Gastroesophageal sphincter (tissue), 4 donors: Measurements from ENCODE around the gene KIF1A. TPM values are rescaled to one million over a fixed set of nuclear protein-coding genes. Genes with fewer than 3 reads are reported as not detected.

Experiments
- ATAC-seq: fragments of 150-250 bp; one replicate; pipeline ENCODE4 v1.9.1; 2016; ENCODE audit warnings: mild to moderate bottlenecking, moderate library complexity
- H3K27ac ChIP-seq, 4 donors: fragments of 200-600 bp; sonication (generic) in 3 of 4; 1 replicate in 3 of 4; 2 replicates in 1 of 4; pipeline ENCODE4 v1.5.1; 2016 to 2019
- H3K27me3 ChIP-seq: fragments of 200-600 bp; sonication (generic); one replicate; pipeline ENCODE4 v1.5.1; 2019
- H3K36me3 ChIP-seq, 2 donors: fragments of 200-600 bp; sonication (generic); one replicate each; pipeline ENCODE4 v1.5.1; 2019; ENCODE audit warnings: control low read depth in 1 of 2
- H3K4me1 ChIP-seq, 3 donors: fragments of 200-600 bp; sonication (generic); 1 replicate in 2 of 3; 2 replicates in 1 of 3; pipeline ENCODE4 v1.5.1; 2016 to 2019; ENCODE audit warnings: control low read depth in 2 of 3
- H3K4me3 ChIP-seq, 2 donors: fragments of 200-600 bp; sonication (generic); one replicate each; pipeline ENCODE4 v1.5.1; 2019; ENCODE audit warnings: mild to moderate bottlenecking in 1 of 2, moderate library complexity in 1 of 2
- H3K9me3 ChIP-seq, 3 donors: fragments of 200-600 bp; sonication (generic); one replicate each; pipeline ENCODE4 v1.5.1; 2017 to 2019; ENCODE audit warnings: control low read depth in 2 of 3
- CTCF ChIP-seq, 4 experiments: fragments of 200-600 bp in 2 of 4; fragments of 450-650 bp in 2 of 4; sonication (generic) in 1 of 4; IDR thresholded peaks; one replicate each; pipeline ENCODE4 v1.5.1; 2017 to 2019; ENCODE audit warnings: antibody characterized with exemption in 4 of 4, mild to moderate bottlenecking in 2 of 4, moderate library complexity in 2 of 4
- EP300 ChIP-seq: sonication (generic); formaldehyde crosslinking; IDR thresholded peaks from one replicate; pipeline ENCODE4 v1.6.1; 2017; ENCODE audit warnings: antibody characterized with exemption, mild to moderate bottlenecking
- POLR2A ChIP-seq, 2 donors: fragments of 450-650 bp; IDR thresholded peaks; one replicate each; pipeline ENCODE4 v1.6.1; 2017; ENCODE audit warnings: antibody characterized with exemption in 2 of 2, mild to moderate bottlenecking in 2 of 2, moderate library complexity in 1 of 2
- POLR2AphosphoS5 ChIP-seq: sonication (generic); formaldehyde crosslinking; IDR thresholded peaks from one replicate; pipeline ENCODE4 v1.6.1; 2017; ENCODE audit warnings: antibody characterized with exemption
- WGBS, 2 donors: methylation state at CpG; one replicate each; pipeline ENCODE4 v1.1.5; 2018; ENCODE audit warnings: low coverage in 1 of 2; 5-methylcytosine and 5-hydroxymethylcytosine counted together
- total RNA-seq, 4 donors: library from RNA; depleted of rRNA; stranded (reverse); fragments of >200 nt; gene quantifications; one replicate each; pipeline ENCODE4 v1.1.0, GENCODE V29; 2016

The KIF1A gene
- total RNA-seq, 4 donors from 2014 or later: 0.62 to 2.3 (median 1.6) TPM

- no peak overlapping the region for H3K4me3 ChIP-seq
- H3K9me3 ChIP-seq: no peaks in the 10 kb centered on the region
- no peak for TF ChIP-seq CTCF (IDR thresholded peaks at IDR 0.05)
- no peak for TF ChIP-seq POLR2AphosphoS5
- no peak for TF ChIP-seq EP300
- TF ChIP-seq POLR2A (IDR thresholded peaks at IDR 0.05): no peak
- H3K27me3 ChIP-seq: peaks cover 3% of the 10 kb centered on the region
- no peak overlapping the region for H3K27ac ChIP-seq
- H3K36me3 ChIP-seq: no peaks in the 10 kb centered on the region
- no peak for ATAC-seq
- 90 to 95% methylated on average over 4 to 5 of the region's 16 CpGs for WGBS, 2 donors
- H3K4me1 ChIP-seq: no peaks in the 10 kb centered on the region
Measured at GRCh38 chr2:240746671-240747070, 73.3 kb downstream of the KIF1A start.

GRCh38 chr2:240745962-240746361 lies 74.1 kb downstream of the KIF1A start:
- WGBS, 2 donors: no CpG with 5 or more reads among the region's 15 CpGs
- Histone ChIP-seq H3K4me3 (no peak overlapping the region), H3K9me3 (no peaks in the 10 kb centered on the region), H3K4me1 (no peaks in the 10 kb centered on the region), H3K27ac (no peak overlapping the region), H3K36me3 (no peaks in the 10 kb centered on the region), H3K27me3 (no peaks in the 10 kb centered on the region)
- no peak for TF ChIP-seq POLR2AphosphoS5
- TF ChIP-seq EP300: no peak
- TF ChIP-seq POLR2A (IDR thresholded peaks at IDR 0.05): no peak
- TF ChIP-seq CTCF (IDR thresholded peaks at IDR 0.05): no peak
- ATAC-seq: no peak

- WGBS, 2 donors: 94% methylated on average over 3 of the region's 15 CpGs; no CpG with 5 or more reads in 1 of the 2 donors
- Histone ChIP-seq H3K4me1 (no peaks in the 10 kb centered on the region), H3K9me3 (no peaks in the 10 kb centered on the region), H3K27me3 (no peaks in the 10 kb centered on the region), H3K36me3 (no peaks in the 10 kb centered on the region), H3K27ac (no peak overlapping the region), H3K4me3 (no peak overlapping the region)
- no peak for ATAC-seq
- TF ChIP-seq CTCF (IDR thresholded peaks at IDR 0.05): no peak
- no peak for TF ChIP-seq EP300
- TF ChIP-seq POLR2A (IDR thresholded peaks at IDR 0.05): no peak
- TF ChIP-seq POLR2AphosphoS5: no peak
Measured at GRCh38 chr2:240745456-240745855, 74.6 kb downstream of the KIF1A start.

- no peak overlapping the region for H3K27ac ChIP-seq
- H3K9me3 ChIP-seq: no peaks in the 10 kb centered on the region
- H3K27me3 ChIP-seq: peaks cover 6% of the 10 kb centered on the region
- TF ChIP-seq CTCF (IDR thresholded peaks at IDR 0.05) (no peak), POLR2AphosphoS5 (no peak), EP300 (no peak), POLR2A (IDR thresholded peaks at IDR 0.05) (no peak)
- WGBS, 2 donors: 88 to 93% methylated on average over 2 to 4 of the region's 13 CpGs
- no peak overlapping the region for H3K4me3 ChIP-seq
- no peaks in the 10 kb centered on the region for H3K36me3 ChIP-seq
- no peaks in the 10 kb centered on the region for H3K4me1 ChIP-seq
- ATAC-seq: no peak
Measured at GRCh38 chr2:240742602-240743095, 77.4 kb downstream of the KIF1A start.

- Histone ChIP-seq H3K36me3 (no peaks in the 10 kb centered on the region), H3K4me1 (no peaks in the 10 kb centered on the region), H3K9me3 (no peaks in the 10 kb centered on the region), H3K27me3 (peaks cover 6% of the 10 kb centered on the region), H3K27ac (no peak overlapping the region), H3K4me3 (no peak overlapping the region)
- 100% methylated on average over 1 of the region's 18 CpGs; no CpG with 5 or more reads in 1 of the 2 donors for WGBS, 2 donors
- no peak for ATAC-seq
- TF ChIP-seq POLR2A (IDR thresholded peaks at IDR 0.05): no peak
Measured at GRCh38 chr2:240741091-240741490, 78.9 kb downstream of the KIF1A start.
